Panc1 (cell line): Measurements from ENCODE around the gene MPC1. TPM values are rescaled to one million over a fixed set of nuclear protein-coding genes. Genes with fewer than 3 reads are reported as not detected.

Experiments
- ATAC-seq: fragments of 200-7000 bp; cut with Tn5 transposase; 2 replicates; pipeline ENCODE4 v1.9.1; 2020; ENCODE audit warnings: mild to moderate bottlenecking, moderate library complexity
- BruUV-seq: library from RNA; stranded (reverse); fragments of 400-500 nt; replicated peaks from 2 replicates; lab custom pipeline; 2021; lab: Mats Ljungman, UMichigan
- CTCF ChIA-PET: fragments of 300-600 bp; sonication (Branson Sonifier 250); formaldehyde crosslinking; loops from one replicate; lab custom pipeline; 2022; ENCODE audit warnings: antibody characterized with exemption; lab: Charles Lee
- POLR2A ChIA-PET: fragments of 300-600 bp; sonication (Branson Sonifier 250); formaldehyde crosslinking; loops from one replicate; lab custom pipeline; 2022; ENCODE audit warnings: antibody characterized with exemption; lab: Charles Lee
- DNase-seq: peaks from one replicate; pipeline ENCODE4 v3.0.0-alpha.2; 2010; ENCODE audit warnings: low read depth, low spot score
- H3K27ac ChIP-seq: 2 replicates; pipeline ENCODE4 v1.5.1; 2011; ENCODE audit warnings: mild to moderate bottlenecking, low read length, inconsistent platforms
- H3K27me3 ChIP-seq: fragments of 200-500 bp; sonication (Bioruptor generic); 2 replicates; pipeline ENCODE4 v1.6.0; 2014; ENCODE audit warnings: low read length, inconsistent platforms; ENCODE audit not compliant: control insufficient read depth, insufficient read depth
- H3K36me3 ChIP-seq: fragments of 200-500 bp; sonication (Bioruptor generic); 2 replicates; pipeline ENCODE4 v1.5.1; 2014; ENCODE audit warnings: inconsistent platforms, mild to moderate bottlenecking, low read length, moderate library complexity; ENCODE audit not compliant: control insufficient read depth, insufficient read depth
- H3K4me1 ChIP-seq: 2 replicates; pipeline ENCODE4 v1.5.1; 2011; ENCODE audit warnings: inconsistent platforms, mild to moderate bottlenecking, low read length, moderate library complexity; ENCODE audit not compliant: control insufficient read depth, insufficient read depth
- H3K4me3 ChIP-seq, 2 experiments: 2 replicates each; pipeline ENCODE4 v1.5.1; 2011 to 2012; ENCODE audit warnings: low read depth in 2 of 2, low read length in 2 of 2, mild to moderate bottlenecking in 2 of 2, inconsistent platforms in 1 of 2, moderate library complexity in 1 of 2
- H3K9me3 ChIP-seq: fragments of 200-500 bp; sonication (Bioruptor generic); 2 replicates; pipeline ENCODE4 v1.5.1; 2014; ENCODE audit warnings: low read depth, mild to moderate bottlenecking, inconsistent platforms, low read length, moderate library complexity; ENCODE audit not compliant: control insufficient read depth, insufficient read depth
- CTCF ChIP-seq: fragments of 450-650 bp; IDR thresholded peaks from 2 replicates; pipeline ENCODE4 v1.5.1; 2017; ENCODE audit warnings: mild to moderate bottlenecking
- POLR2AphosphoS5 ChIP-seq: IDR thresholded peaks from 2 replicates; pipeline ENCODE4 v1.6.1; 2012; ENCODE audit warnings: mild to moderate bottlenecking, low read depth, low read length, moderate library complexity
- REST ChIP-seq, 2 experiments: IDR thresholded peaks; 2 replicates each; pipeline ENCODE4 v1.6.1; 2011 to 2012; ENCODE audit warnings: low read depth in 2 of 2, control low read depth in 1 of 2, low read length in 1 of 2, mild to moderate bottlenecking in 1 of 2, moderate library complexity in 1 of 2; ENCODE audit not compliant: insufficient read depth in 1 of 2
- SIN3A ChIP-seq: IDR thresholded peaks from 2 replicates; pipeline ENCODE4 v1.6.1; 2012; ENCODE audit warnings: low read depth, mild to moderate bottlenecking, low read length, moderate library complexity, borderline replicate concordance; ENCODE audit not compliant: insufficient read depth
- TCF7L2 ChIP-seq: IDR thresholded peaks from 2 replicates; pipeline ENCODE4 v1.6.1; 2011; ENCODE audit warnings: mild to moderate bottlenecking, low read depth, low read length, inconsistent platforms
- in situ Hi-C: cut with HindIII; loops from 2 replicates; pipeline ENCODE4 v1.10.0; 2016; ENCODE audit warnings: low sequenced_read_pairs, low pct_unique_long_range_greater_than_20kb
- intact Hi-C: fragments of 100-400 bp; cut with micrococcal nuclease; formaldehyde crosslinking; loops from one replicate; pipeline ENCODE4 v1.10.0; 2022; ENCODE audit not compliant: unreplicated experiment
- total RNA-seq: library from RNA; stranded (reverse); gene quantifications from one replicate; pipeline ENCODE4 v1.2.1, GENCODE V29; 2021; ENCODE audit not compliant: unreplicated experiment

MPC1 gene
- total RNA-seq, 1 experiment from 2014 or later = 7.0 TPM

- H3K27me3 ChIP-seq = no peaks in the 10 kb centered on the region
- DNase-seq (no peak), ATAC-seq (no peak)
- POLR2A ChIA-PET = no interaction called here
- TF ChIP-seq POLR2AphosphoS5 (no peak), SIN3A (no peak), CTCF (no peak), TCF7L2 (no peak), REST (IDR thresholded peaks at IDR 0.05; ENCODE audit: insufficient read depth in 1 of 2, low read depth in 2 of 2, low read length in 1 of 2) (no peak)
- no peaks in the 10 kb centered on the region for H3K9me3 ChIP-seq
- in situ Hi-C loops (no loop called here), intact Hi-C loops (no loop called here)
- no peak overlapping the region for H3K27ac ChIP-seq
- BruUV-seq = no TSS peak
- no peak overlapping the region for H3K4me3 ChIP-seq
- no peaks in the 10 kb centered on the region for H3K36me3 ChIP-seq
- CTCF ChIA-PET = no interaction called here
- H3K4me1 ChIP-seq = no peaks in the 10 kb centered on the region
These were observed 28.5 kb upstream of the MPC1 start for GRCh38 chr6:166411271-166411670.

- TF ChIP-seq SIN3A (no peak), CTCF (no peak), TCF7L2 (no peak), REST (IDR thresholded peaks at IDR 0.05; ENCODE audit: insufficient read depth in 1 of 2, low read depth in 2 of 2, low read length in 1 of 2) (no peak), POLR2AphosphoS5 (no peak)
- Histone ChIP-seq H3K27me3 (no peaks in the 10 kb centered on the region), H3K36me3 (no peaks in the 10 kb centered on the region), H3K4me1 (no peaks in the 10 kb centered on the region), H3K4me3 (no peak overlapping the region), H3K27ac (no peak overlapping the region), H3K9me3 (no peaks in the 10 kb centered on the region)
- in situ Hi-C loops (no loop called here), intact Hi-C loops (no loop called here)
- ChIA-PET POLR2A (no interaction called here), CTCF (no interaction called here)
- DNase-seq = no peak
- ATAC-seq = no peak
- no TSS peak for BruUV-seq
These were observed 27.7 kb upstream of the MPC1 start for GRCh38 chr6:166410426-166410935.
